Endodermal cell (in vitro differentiated cells): ENCODE measurements around the gene XRN1. TPM values are rescaled to one million over a fixed set of nuclear protein-coding genes. Genes with fewer than 3 reads are reported as not detected.
"Not testable (repeated sequence)": the region's sequence is repeated elsewhere in the genome, so short reads cannot be mapped to it uniquely, and the experiment has no call there.

Source experiments
- DNase-seq: peaks from one replicate; pipeline ENCODE4 v3.0.0-alpha.2; 2017
- H3K27ac ChIP-seq: 2 replicates; pipeline ENCODE4 v1.5.1; 2013; ENCODE audit warnings: mild to moderate bottlenecking, low read depth, low read length, moderate library complexity
- H3K27me3 ChIP-seq: 2 replicates; pipeline ENCODE4 v1.6.1; 2013; ENCODE audit warnings: mild to moderate bottlenecking, low read length, moderate library complexity; ENCODE audit not compliant: insufficient read depth, control insufficient read depth, poor library complexity, severe bottlenecking
- H3K36me3 ChIP-seq: 2 replicates; pipeline ENCODE4 v1.7.0; 2013; ENCODE audit warnings: mild to moderate bottlenecking, low read length, moderate library complexity; ENCODE audit not compliant: control insufficient read depth, insufficient read depth
- H3K4me1 ChIP-seq: one replicate; pipeline ENCODE4 v1.7.0; 2013; ENCODE audit warnings: low read length; ENCODE audit not compliant: control insufficient read depth, insufficient read depth
- H3K4me3 ChIP-seq: 2 replicates; pipeline ENCODE4 v1.5.1; 2013; ENCODE audit warnings: mild to moderate bottlenecking, low read length, moderate library complexity
- H3K9ac ChIP-seq: 2 replicates; pipeline ENCODE4 v1.6.1; 2013; ENCODE audit warnings: mild to moderate bottlenecking, low read length, moderate library complexity; ENCODE audit not compliant: poor library complexity, severe bottlenecking; ENCODE audit errors: extremely low read depth
- H3K9me3 ChIP-seq: 2 replicates; pipeline ENCODE4 v1.6.1; 2013; ENCODE audit warnings: mild to moderate bottlenecking, low read length, moderate library complexity; ENCODE audit not compliant: control insufficient read depth
- H3K27ac Mint-ChIP-seq: 2 replicates; pipeline ENCODE4 v1.8.0; 2020; ENCODE audit warnings: mixed read lengths
- H3K27me3 Mint-ChIP-seq: 2 replicates; pipeline ENCODE4 v1.8.0; 2021; ENCODE audit warnings: mild to moderate bottlenecking, mixed read lengths; ENCODE audit not compliant: insufficient read depth
- H3K36me3 Mint-ChIP-seq: 2 replicates; pipeline ENCODE4 v1.8.0; 2020; ENCODE audit warnings: low read depth, mixed read lengths
- H3K4me1 Mint-ChIP-seq: 2 replicates; pipeline ENCODE4 v1.8.0; 2020; ENCODE audit warnings: mixed read lengths
- H3K4me3 Mint-ChIP-seq: 2 replicates; pipeline ENCODE4 v1.8.0; 2020; ENCODE audit warnings: mild to moderate bottlenecking, moderate library complexity, mixed read lengths
- H3K9me3 Mint-ChIP-seq: 2 replicates; pipeline ENCODE4 v1.8.0; 2020; ENCODE audit warnings: mild to moderate bottlenecking, mixed read lengths
- WGBS, 2 experiments: methylation state at CpG; one replicate each; pipeline versions ENCODE4 v1.1.5 to v1.1.7; 2013; ENCODE audit warnings: missing lambda C conversion rate in 2 of 2, mixed read lengths in 1 of 2; ENCODE audit not compliant: insufficient coverage in 1 of 2, insufficient read length in 1 of 2; 5-methylcytosine and 5-hydroxymethylcytosine counted together
- total RNA-seq, 2 donors: library from RNA; stranded (reverse); fragmentation: NEBNext Ultra II Directional in 1 of 2; extraction: Animal tissue kit (Norgen Biotek cat#: 25700) in 1 of 2; gene quantifications; 2 replicates in 1 of 2; 3 replicates in 1 of 2; pipeline ENCODE4 v1.2.1, GENCODE V29; 2021
- TF ChIP-seq, protein P1 (sequence below): fragments of 200-600 bp; sonication (generic); conservative IDR thresholded peaks from 2 replicates; pipeline ENCODE4 v1.5.0; 2021; ENCODE audit warnings: antibody characterized with exemption, mild to moderate bottlenecking

Gene XRN1
- total RNA-seq, 2 donors from 2014 or later = 27.6 to 29.3 TPM

DNA sequence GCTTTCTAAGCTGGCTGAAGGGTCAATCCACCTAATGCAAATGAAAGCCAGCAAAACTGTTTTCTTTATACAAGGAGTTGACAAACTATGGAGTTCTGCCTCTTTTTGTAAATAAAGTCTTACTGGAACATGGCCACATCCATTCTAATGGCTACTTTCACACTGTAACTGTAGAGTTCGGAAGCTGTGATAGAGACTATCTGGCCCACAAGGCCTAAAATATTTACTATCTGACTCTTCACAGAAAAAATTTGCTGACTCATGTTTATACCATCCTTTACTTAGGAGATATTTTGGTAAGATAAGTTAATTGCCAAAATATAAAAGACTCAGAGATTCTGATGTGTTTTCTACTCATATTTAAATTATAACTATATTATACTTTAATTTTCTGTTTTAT, 128.7 kb downstream of the XRN1 start:
- Mint-ChIP-seq H3K36me3 (peaks cover 41% of the 10 kb centered on the region), H3K27me3 (no peaks in the 10 kb centered on the region), H3K27ac (no peak overlapping the region), H3K4me3 (no peak overlapping the region), H3K9me3 (peaks cover 8% of the 10 kb centered on the region), H3K4me1 (peaks cover 4% of the 10 kb centered on the region)
- H3K27ac ChIP-seq = no peak overlapping the region
- no peak for DNase-seq
- no peak overlapping the region for H3K9ac ChIP-seq
- TF ChIP-seq, protein P1, sequence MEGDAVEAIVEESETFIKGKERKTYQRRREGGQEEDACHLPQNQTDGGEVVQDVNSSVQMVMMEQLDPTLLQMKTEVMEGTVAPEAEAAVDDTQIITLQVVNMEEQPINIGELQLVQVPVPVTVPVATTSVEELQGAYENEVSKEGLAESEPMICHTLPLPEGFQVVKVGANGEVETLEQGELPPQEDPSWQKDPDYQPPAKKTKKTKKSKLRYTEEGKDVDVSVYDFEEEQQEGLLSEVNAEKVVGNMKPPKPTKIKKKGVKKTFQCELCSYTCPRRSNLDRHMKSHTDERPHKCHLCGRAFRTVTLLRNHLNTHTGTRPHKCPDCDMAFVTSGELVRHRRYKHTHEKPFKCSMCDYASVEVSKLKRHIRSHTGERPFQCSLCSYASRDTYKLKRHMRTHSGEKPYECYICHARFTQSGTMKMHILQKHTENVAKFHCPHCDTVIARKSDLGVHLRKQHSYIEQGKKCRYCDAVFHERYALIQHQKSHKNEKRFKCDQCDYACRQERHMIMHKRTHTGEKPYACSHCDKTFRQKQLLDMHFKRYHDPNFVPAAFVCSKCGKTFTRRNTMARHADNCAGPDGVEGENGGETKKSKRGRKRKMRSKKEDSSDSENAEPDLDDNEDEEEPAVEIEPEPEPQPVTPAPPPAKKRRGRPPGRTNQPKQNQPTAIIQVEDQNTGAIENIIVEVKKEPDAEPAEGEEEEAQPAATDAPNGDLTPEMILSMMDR = no peak
- peaks cover 17% of the 10 kb centered on the region for H3K9me3 ChIP-seq
- H3K4me3 ChIP-seq = no peak overlapping the region
- no peaks in the 10 kb centered on the region for H3K27me3 ChIP-seq
- no peaks in the 10 kb centered on the region for H3K4me1 ChIP-seq
- WGBS, 2 experiments = 92% methylated on average over 1 of the region's 1 CpG; no CpG with 5 or more reads in 1 of the 2 experiments
- peaks cover 27% of the 10 kb centered on the region for H3K36me3 ChIP-seq

DNA sequence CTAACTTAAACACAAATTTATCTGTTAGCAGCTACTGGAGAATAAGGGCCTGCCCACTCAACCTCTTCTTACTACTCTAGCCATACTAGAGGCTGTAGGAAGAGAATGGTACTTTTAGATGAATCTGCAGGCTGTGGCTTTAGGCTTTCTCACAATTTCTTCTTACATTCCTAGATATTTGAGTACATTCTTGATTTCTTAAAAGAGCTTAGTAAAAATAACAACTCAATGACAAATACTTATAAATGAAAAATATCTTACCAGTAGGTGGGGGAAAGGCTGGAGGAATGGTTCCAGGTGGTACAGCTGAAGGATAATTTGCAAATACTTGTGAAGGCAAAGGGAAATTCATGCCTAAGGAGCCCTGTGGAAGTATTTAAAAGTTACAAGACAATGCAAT, 129.5 kb downstream of the XRN1 start:
- H3K36me3 ChIP-seq = peaks cover 27% of the 10 kb centered on the region
- H3K4me1 ChIP-seq = no peaks in the 10 kb centered on the region
- H3K36me3 Mint-ChIP-seq = peaks cover 45% of the 10 kb centered on the region
- H3K27ac ChIP-seq = no peak overlapping the region
- no peak overlapping the region for H3K4me3 ChIP-seq
- DNase-seq = no peak
- TF ChIP-seq, protein P1 = no peak
- H3K27me3 ChIP-seq = no peaks in the 10 kb centered on the region
- no peaks in the 10 kb centered on the region for H3K27me3 Mint-ChIP-seq
- no peak overlapping the region for H3K9ac ChIP-seq
- H3K4me1 Mint-ChIP-seq = peaks cover 4% of the 10 kb centered on the region
- H3K4me3 Mint-ChIP-seq = no peak overlapping the region
- peaks cover 17% of the 10 kb centered on the region for H3K9me3 ChIP-seq
- peaks cover 8% of the 10 kb centered on the region for H3K9me3 Mint-ChIP-seq
- H3K27ac Mint-ChIP-seq = no peak overlapping the region

DNA sequence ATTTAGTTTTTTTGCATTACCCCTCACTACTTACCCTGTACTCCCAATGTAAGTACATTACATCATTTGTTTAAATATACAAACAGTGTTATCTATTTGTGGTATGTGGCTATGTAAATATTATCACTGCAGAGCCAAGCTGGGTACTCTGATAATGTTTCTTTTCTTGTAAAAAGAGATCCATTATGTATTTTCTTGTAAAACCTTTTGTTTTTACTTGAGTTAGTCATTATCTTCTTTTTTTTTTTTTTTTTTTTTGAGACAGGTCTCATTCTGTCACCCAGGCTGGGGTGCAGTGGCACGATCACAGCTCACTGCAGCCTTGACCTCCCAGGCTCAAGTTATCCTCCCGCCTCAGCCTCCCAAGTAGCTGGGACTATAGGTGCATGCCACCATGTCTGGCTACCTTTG, 131.9 kb downstream of the XRN1 start:
- Histone ChIP-seq H3K36me3 (peaks cover 36% of the 10 kb centered on the region), H3K9me3 (peaks cover 17% of the 10 kb centered on the region)
- DNase-seq, H3K27ac Mint-ChIP-seq, H3K4me3 Mint-ChIP-seq, H3K4me1 ChIP-seq, H3K27me3 Mint-ChIP-seq, H3K9me3 Mint-ChIP-seq, H3K27me3 ChIP-seq, H3K4me3 ChIP-seq, H3K4me1 Mint-ChIP-seq, H3K27ac ChIP-seq, H3K9ac ChIP-seq: not testable (repeated sequence)
- H3K36me3 Mint-ChIP-seq = peaks cover 51% of the 10 kb centered on the region
- 98% methylated on average over 2 of the region's 2 CpGs; no CpG with 5 or more reads in 1 of the 2 experiments for WGBS, 2 experiments

DNA sequence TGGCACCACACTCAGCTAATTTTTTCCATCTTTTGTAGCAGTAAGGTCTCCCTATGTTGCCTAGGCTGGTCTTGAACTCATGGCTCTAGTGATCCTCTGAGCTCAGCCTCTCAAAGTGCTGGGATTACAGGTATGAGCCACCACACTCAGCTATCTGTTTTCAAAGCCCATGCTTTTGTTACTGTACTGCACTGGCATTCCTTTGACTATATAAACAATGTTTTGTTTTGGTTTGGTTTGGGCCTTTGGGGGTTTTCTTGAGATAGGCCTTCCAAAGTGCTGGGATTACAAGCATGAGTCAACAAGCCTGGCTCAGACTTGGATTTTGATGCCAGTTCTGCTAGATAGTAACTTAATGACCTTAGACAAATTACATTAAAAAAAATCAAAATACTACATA, 132.8 kb downstream of the XRN1 start:
- H3K4me3 ChIP-seq = no peak overlapping the region
- H3K27me3 Mint-ChIP-seq = no peaks in the 10 kb centered on the region
- TF ChIP-seq, protein P1 = no peak
- peaks cover 54% of the 10 kb centered on the region for H3K36me3 Mint-ChIP-seq
- peaks cover 43% of the 10 kb centered on the region for H3K36me3 ChIP-seq
- H3K4me1 ChIP-seq = no peaks in the 10 kb centered on the region
- no peak overlapping the region for H3K9ac ChIP-seq
- H3K9me3 Mint-ChIP-seq = peaks cover 8% of the 10 kb centered on the region
- no peak for DNase-seq
- no peak overlapping the region for H3K4me3 Mint-ChIP-seq
- H3K9me3 ChIP-seq = peaks cover 17% of the 10 kb centered on the region
- no peak overlapping the region for H3K27ac ChIP-seq
- no peaks in the 10 kb centered on the region for H3K27me3 ChIP-seq
- H3K4me1 Mint-ChIP-seq = peaks cover 4% of the 10 kb centered on the region
- H3K27ac Mint-ChIP-seq = no peak overlapping the region
